ENCODE data around the gene STXBP5L. TPM values are rescaled to one million over a fixed set of nuclear protein-coding genes. Genes with fewer than 3 reads are reported as not detected.
"Not testable (repeated sequence)": the region's sequence is repeated elsewhere in the genome, so short reads cannot be mapped to it uniquely, and the experiment has no call there.

The STXBP5L gene
- total RNA-seq, 1 donor from 2014 or later = 1.7 TPM

DNA sequence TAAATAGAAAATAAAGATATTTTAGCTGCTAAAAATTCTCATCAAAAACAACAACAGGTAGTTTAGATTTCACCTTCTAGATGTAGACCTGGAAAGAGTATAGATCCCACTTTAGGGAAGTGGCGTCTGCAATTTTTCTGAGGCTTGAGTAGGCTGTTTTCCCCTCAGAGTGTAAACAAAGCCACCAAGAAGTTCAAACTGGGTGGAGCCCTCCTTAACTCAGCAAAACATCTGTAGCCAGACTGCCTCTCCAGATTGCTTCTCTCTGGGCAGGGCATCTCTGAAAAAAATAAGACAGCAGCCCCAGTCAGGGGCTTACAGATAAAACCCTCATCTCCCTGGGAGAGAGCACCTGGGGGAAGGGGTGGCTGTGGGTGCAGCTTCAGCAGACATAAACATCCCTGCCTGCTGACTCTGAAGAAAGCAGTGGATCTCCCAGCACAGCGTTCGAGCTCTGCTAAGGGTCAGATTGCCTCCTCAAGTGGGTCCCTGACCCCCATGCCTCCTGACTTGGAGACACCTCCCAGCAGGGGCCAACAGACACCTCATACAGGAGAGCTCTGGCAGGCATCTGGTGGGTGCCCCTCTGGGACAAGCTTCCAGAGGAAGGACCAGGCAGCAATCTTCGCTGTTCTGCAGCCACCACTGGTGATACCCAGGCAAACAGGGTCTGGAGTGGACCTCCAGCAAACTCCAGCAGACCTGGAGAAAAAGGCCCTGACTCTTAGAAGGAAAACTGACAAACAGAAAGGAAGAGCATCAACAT lies 259.6 kb downstream of the STXBP5L start:
- Mint-ChIP-seq H3K4me3 (no peak overlapping the region), H3K4me1 (no peaks in the 10 kb centered on the region), H3K27ac (no peak overlapping the region), H3K9me3 (peaks cover 39% of the 10 kb centered on the region), H3K36me3 (no peaks in the 10 kb centered on the region), H3K27me3 (ENCODE audit: low read depth) (no peaks in the 10 kb centered on the region)
- DNase-seq (ENCODE audit: low spot score in 2 of 2, unreplicated experiment in 2 of 2) = no peak
- TF ChIP-seq, protein P1, sequence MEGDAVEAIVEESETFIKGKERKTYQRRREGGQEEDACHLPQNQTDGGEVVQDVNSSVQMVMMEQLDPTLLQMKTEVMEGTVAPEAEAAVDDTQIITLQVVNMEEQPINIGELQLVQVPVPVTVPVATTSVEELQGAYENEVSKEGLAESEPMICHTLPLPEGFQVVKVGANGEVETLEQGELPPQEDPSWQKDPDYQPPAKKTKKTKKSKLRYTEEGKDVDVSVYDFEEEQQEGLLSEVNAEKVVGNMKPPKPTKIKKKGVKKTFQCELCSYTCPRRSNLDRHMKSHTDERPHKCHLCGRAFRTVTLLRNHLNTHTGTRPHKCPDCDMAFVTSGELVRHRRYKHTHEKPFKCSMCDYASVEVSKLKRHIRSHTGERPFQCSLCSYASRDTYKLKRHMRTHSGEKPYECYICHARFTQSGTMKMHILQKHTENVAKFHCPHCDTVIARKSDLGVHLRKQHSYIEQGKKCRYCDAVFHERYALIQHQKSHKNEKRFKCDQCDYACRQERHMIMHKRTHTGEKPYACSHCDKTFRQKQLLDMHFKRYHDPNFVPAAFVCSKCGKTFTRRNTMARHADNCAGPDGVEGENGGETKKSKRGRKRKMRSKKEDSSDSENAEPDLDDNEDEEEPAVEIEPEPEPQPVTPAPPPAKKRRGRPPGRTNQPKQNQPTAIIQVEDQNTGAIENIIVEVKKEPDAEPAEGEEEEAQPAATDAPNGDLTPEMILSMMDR (IDR thresholded peaks at IDR 0.05; ENCODE audit: unreplicated experiment) = no peak

DNA sequence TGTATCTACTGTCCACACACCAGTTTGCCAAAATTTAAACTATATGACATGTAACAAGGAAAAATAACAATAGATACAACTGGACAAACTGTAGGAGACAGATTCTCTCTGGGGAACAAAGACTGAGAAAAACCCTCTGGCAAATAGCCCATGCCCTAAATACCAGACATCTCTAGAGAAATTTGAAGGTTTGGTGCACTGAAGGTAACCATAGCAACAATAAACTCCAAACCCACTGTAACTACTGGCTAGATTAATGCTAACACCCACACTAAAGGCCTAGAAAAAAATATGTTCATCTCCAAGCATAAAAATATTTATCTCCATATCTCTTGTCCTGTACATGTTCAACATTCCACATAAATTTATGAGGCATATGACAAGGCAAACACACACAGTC lies 267.1 kb downstream of the STXBP5L start:
- Mint-ChIP-seq H3K4me3 (no peak overlapping the region), H3K27me3 (ENCODE audit: low read depth) (no peaks in the 10 kb centered on the region), H3K36me3 (peaks cover 2% of the 10 kb centered on the region), H3K27ac (peak overlapping the region; percentile 41), H3K4me1 (peaks cover 10% of the 10 kb centered on the region), H3K9me3 (peaks cover 35% of the 10 kb centered on the region)
- no peak for DNase-seq (ENCODE audit: low spot score in 2 of 2, unreplicated experiment in 2 of 2)
- TF ChIP-seq, protein P1 (IDR thresholded peaks at IDR 0.05; ENCODE audit: unreplicated experiment) = no peak

DNA sequence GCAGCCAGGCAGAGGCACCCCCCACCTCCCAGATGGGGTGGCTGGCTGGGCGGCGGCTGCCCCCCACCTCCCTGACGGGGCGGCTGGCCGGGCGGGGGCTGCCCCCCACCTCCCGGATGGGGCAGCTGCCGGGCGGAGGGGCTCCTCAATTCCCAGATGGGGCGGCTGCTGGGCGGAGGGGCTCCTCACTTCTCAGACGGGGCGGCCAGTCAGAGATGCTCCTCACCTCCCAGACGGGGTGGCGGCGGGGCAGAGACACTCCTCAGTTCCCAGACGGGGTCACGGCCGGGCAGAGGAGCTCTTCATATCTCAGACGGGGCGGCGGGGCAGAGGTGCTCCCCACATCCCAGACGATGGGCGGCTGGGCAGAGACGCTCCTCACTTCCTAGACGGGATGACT lies 282.6 kb downstream of the STXBP5L start:
- H3K9me3 Mint-ChIP-seq = peaks cover 22% of the 10 kb centered on the region
- not testable (repeated sequence) for H3K4me1 Mint-ChIP-seq, H3K36me3 Mint-ChIP-seq

DNA sequence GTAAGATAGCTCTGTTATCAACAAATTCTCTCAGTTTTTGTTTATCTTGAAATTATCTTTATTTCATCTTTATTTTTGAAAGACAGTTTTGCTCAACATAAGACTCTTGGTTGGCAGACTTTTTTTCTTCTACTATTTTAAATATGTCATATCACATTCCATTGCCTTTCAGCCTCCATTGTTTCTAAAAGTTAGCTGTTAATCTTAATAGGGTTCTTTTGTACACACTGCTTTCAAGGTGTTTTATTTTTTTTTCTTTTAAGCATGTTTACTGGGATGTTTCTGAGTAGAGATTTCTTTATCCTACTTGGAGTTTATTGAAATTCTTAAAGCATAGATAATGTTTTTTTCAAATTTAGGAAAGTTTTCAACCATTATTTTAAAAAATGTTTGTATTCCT lies 294.6 kb downstream of the STXBP5L start:
- Mint-ChIP-seq H3K27me3 (ENCODE audit: low read depth) (no peaks in the 10 kb centered on the region), H3K9me3 (peaks cover 15% of the 10 kb centered on the region), H3K27ac (no peak overlapping the region), H3K4me3 (no peak overlapping the region), H3K4me1 (no peaks in the 10 kb centered on the region), H3K36me3 (no peaks in the 10 kb centered on the region)
- DNase-seq (ENCODE audit: low spot score in 2 of 2, unreplicated experiment in 2 of 2) = no peak
- TF ChIP-seq, protein P1 (IDR thresholded peaks at IDR 0.05; ENCODE audit: unreplicated experiment) = no peak

More for the DNA sequence above, 282.6 kb downstream of the STXBP5L start:
- H3K27ac Mint-ChIP-seq; H3K4me3 Mint-ChIP-seq; H3K27me3 Mint-ChIP-seq (ENCODE audit: low read depth); DNase-seq (ENCODE audit: low spot score in 2 of 2, unreplicated experiment in 2 of 2): not testable (repeated sequence)

DNA sequence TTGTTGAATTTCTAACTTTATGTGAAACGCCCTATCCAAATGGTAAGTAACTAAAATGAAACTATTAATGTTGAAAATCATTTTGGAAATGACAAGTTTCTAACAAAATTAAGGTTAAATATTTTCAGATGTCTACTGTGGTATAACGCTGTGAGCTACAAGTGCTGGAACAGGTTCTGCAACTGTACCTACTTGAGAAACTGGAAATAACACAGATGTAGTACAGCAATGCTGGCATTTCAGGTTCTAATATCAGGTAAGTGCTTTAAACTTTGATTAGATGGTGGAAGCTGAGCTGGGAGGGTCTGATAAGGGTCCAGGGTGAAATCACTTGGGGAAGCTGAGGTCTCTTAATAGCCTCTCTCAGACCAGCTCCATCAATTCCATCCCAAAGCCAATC lies 315.1 kb downstream of the STXBP5L start:
- H3K27ac Mint-ChIP-seq = no peak overlapping the region
- H3K9me3 Mint-ChIP-seq = no peaks in the 10 kb centered on the region
- H3K36me3 Mint-ChIP-seq = no peaks in the 10 kb centered on the region
- no peak for DNase-seq (ENCODE audit: low spot score in 2 of 2, unreplicated experiment in 2 of 2)
- no peak overlapping the region for H3K4me3 Mint-ChIP-seq
- no peaks in the 10 kb centered on the region for H3K27me3 Mint-ChIP-seq (ENCODE audit: low read depth)
- H3K4me1 Mint-ChIP-seq = no peaks in the 10 kb centered on the region
- TF ChIP-seq, protein P1 (IDR thresholded peaks at IDR 0.05; ENCODE audit: unreplicated experiment) = no peak

DNA sequence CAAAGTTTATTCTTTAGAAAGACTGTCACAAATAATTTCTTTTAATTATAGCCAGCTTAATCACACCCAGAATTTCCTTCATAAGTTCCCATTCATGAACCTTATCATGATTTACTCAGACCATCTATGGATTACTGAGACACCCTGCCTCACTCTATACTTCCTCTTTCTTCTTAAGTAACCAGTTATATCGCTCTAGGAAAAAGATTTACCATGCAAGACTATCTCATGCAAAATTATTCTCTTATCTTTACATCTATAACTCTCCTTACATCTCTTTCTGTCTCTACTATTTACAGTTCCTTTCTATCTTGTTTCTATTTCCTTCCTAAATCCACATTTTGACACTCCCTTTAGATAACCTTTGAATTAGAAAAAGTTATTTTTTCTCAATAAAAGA lies 321.0 kb downstream of the STXBP5L start:
- H3K9me3 Mint-ChIP-seq = no peaks in the 10 kb centered on the region
- TF ChIP-seq, protein P1 (IDR thresholded peaks at IDR 0.05; ENCODE audit: unreplicated experiment) = no peak

GRCh38 chr3:121230194-121230593 lies 322.2 kb downstream of the STXBP5L start:
- H3K4me3 Mint-ChIP-seq; H3K36me3 Mint-ChIP-seq; H3K27me3 Mint-ChIP-seq (ENCODE audit: low read depth); DNase-seq (ENCODE audit: low spot score in 2 of 2, unreplicated experiment in 2 of 2); H3K9me3 Mint-ChIP-seq; H3K27ac Mint-ChIP-seq; H3K4me1 Mint-ChIP-seq: not testable (repeated sequence)

More for the DNA sequence above, 321.0 kb downstream of the STXBP5L start:
- Mint-ChIP-seq H3K4me1 (no peaks in the 10 kb centered on the region), H3K36me3 (no peaks in the 10 kb centered on the region), H3K27ac (no peak overlapping the region), H3K4me3 (no peak overlapping the region), H3K27me3 (ENCODE audit: low read depth) (no peaks in the 10 kb centered on the region)
- DNase-seq (ENCODE audit: low spot score in 2 of 2, unreplicated experiment in 2 of 2) = no peak

All from mesothelial cell of epicardium (in vitro differentiated cells).